Stimulated activated CD4-positive, alpha-beta T cell treated with anti-CD3 and anti-CD28 coated beads, Interleukin-15, amount 100 ng/mL, for 24 hours (primary cell): ENCODE measurements around the gene CALD1.

ENCODE experiments used
- DNase-seq: peaks from one replicate; pipeline ENCODE4 v3.0.0-alpha.2; 2020

CALD1 gene

GRCh38 chr7:134829380-134829986, 50.0 kb downstream of the CALD1 start:
- DNase-seq: no peak

GRCh38 chr7:134831862-134832261, 52.4 kb downstream of the CALD1 start:
- peak; percentile 1 for DNase-seq

DNA sequence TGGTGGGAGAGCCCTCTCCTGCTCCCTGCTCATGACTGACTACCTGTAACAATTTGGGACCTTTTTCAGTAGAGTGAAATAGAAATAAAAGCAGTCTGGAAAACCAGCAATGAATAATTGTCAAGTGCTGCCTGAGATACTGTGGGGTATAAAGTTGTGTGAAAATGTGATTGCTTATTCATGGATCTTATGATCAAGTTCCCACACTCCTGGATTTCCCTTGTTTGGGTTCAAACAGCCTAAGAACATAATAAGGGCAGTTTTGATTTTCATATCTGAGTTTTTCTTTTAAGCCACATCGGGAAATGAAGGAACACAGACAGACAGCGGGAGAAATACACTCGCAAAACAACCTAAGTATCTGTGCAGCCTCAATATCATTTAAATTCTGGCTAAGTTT, 52.9 kb downstream of the CALD1 start:
- no peak for DNase-seq

DNA sequence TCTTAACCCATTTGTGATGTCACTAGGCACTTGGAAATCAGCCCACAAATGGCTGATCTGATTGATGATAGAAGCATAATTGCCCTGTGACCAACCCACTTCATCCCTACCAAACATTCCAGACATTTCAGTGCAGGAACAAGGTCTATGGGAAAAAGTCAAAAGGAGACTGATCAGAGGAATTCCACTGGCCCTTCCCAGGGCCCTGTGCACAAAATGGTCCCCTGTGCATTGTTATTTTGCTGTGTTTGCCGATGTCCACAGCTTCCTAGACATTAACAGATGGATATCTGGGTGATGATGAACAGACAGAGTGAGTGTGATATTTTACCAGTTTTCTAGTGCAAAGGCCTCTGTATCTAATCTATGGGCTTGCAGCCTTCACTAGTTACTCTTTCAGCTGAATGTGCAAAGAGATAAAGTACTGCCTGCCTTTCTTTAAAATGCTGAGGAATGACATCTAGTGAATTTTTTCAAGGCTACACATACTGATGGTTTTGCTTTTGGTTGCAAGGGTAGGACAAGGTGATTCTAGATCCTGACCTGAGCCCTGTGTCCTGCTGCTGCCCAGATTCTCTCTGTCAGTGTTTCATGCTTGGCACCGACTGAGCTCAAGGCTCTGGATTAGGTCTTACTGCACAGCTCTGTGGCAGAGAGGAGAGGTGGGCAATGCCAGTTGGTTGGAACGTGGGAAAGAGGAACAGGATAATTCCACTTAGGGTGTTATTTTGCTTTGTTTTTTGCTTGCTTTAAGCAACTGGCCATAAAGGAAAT, 55.4 kb downstream of the CALD1 start:
- no peak for DNase-seq

GRCh38 chr7:134835463-134835823, 56.0 kb downstream of the CALD1 start:
- DNase-seq: no peak

DNA sequence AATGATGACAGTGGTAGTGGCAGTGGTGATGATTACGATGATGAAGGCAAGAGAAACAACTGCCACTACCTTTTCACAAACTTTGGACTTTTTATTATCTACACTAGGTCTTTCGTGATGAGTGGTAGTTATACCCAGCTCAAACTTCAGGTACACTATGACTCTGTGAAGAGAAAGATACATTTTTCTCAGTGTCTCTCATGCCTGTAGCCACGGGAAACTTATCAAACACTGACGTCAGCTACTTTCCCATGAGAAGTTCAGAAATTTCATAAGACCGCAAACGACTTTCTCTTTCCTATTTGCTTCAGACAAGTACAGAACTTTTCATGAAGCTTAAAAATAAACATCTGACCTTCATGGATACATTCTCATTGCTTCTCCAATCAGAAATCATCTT, 57.0 kb downstream of the CALD1 start:
- no peak for DNase-seq

GRCh38 chr7:134839298-134839697, 59.9 kb downstream of the CALD1 start:
- no peak for DNase-seq

DNA sequence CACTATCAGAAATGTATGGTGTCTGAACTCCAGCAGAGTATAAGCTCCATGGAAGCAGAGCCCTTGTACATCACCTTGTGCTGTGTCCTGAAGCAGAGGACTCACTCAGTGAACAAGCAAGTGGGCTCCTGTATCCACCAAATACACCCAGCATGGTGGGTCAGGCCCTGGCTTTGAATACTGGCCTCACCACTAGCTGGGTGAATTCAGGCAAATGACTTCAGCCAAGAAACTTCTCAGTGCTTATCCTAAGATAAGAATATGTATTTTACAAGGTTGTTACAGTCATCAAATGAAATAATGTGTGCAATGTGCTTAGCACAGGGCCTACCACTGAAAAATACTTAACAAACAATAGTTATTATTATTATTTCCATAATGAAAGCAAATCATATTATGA, 62.6 kb downstream of the CALD1 start:
- no peak for DNase-seq

GRCh38 chr7:134842886-134843430, 63.5 kb downstream of the CALD1 start:
- DNase-seq: no peak

DNA sequence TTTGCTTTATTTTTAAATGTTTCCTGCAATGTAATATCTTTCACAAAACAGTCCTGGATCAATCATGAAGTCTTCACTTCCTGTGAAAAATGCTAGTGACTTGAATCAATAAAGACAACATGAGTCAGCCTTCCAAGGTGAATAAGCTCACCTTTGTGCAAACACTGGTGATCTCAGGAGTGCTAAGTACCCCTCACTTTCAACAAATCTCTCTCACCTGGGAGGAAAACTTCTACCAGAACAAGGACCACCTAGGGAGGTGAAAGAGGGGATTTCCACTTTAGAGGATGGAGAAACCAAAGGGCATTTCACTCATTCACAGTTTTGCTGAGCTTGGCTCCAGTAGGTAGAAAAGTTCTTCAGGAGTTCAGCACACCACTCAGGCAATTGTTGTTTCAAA, 64.8 kb downstream of the CALD1 start:
- DNase-seq: no peak

GRCh38 chr7:134845461-134845860, 66.0 kb downstream of the CALD1 start:
- DNase-seq: no peak

DNA sequence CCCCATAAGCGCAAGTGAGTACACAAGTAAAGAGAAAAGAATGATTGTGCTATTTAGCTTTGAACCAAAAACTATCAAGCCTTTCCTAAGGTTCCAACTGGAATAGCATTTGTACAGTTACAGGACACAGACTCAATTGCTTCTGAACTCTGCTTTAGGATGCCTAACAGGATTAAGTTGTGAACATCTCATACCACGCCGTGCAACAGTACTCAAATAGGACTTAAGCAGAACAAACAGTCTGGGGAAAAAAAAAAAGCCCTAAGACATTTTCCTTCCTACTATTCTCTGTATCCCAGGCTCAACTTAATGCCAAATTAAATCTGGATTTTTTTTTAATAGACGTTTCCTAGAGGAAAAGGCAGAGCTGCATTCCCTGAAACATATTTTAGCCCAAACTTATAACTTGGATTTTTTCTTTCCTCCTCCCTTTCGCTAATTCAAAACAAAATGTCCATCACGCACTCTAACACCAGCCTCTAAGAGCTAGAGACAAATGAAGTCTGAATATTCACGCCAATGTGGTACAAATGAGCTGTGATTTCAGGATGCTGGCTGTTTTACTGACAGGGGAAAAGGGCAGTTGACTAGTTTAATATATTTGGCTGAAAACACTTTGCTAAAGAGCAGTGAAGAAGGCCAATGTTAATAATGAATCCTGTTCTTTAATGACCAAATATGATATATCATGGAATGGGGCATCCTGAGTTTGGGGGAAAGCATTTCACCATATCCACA, 68.6 kb downstream of the CALD1 start:
- DNase-seq: no peak

DNA sequence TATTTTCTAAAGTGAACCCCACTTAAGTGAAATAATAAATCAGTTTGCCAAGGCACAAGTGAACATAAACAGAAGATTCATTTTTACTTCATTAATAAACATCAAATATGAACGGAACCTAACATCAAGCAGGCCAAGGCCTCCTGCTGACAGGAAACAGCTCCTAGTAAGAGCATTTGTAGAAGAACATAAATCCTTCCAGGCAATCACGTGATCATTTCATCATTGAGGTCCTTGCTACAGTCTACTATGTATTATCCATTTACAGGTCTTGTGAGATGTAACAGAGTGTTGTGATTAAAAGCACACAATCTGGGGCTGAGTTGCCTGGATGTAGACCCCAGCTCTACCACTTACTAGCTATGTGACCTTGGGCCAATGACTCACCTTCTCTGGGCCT, 70.6 kb downstream of the CALD1 start:
- DNase-seq: no peak

GRCh38 chr7:134851141-134851540, 71.7 kb downstream of the CALD1 start:
- no peak for DNase-seq

- DNase-seq: no peak
These were observed 73.2 kb downstream of the CALD1 start for GRCh38 chr7:134852625-134853024.

- peak; percentile 8 for DNase-seq
These were observed 75.4 kb downstream of the CALD1 start for GRCh38 chr7:134854816-134855215.

- no peak for DNase-seq
These were observed 76.0 kb downstream of the CALD1 start for GRCh38 chr7:134855442-134855841.

- no peak for DNase-seq
These were observed 76.7 kb downstream of the CALD1 start for GRCh38 chr7:134856091-134856490.

GRCh38 chr7:134856691-134857090, 77.3 kb downstream of the CALD1 start:
- no peak for DNase-seq

DNA sequence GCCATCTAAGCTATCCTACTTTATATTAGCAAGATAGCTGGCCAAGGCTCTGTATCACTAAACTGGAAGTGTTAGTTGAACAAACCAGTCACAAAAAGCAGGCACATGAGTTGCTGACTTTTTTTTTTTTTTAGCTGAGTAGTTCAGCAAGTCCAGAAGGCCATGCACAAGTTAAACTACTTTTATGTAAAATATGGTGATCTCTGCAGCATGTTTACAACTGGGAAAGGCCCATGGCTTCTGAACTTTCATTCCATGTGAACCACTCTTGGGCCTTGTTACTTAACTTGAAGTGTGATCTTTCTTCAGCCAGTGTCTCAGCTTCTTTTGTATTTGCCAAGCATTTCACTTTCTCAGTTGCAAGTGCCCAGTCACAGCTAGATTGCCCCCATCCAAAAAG, 78.5 kb downstream of the CALD1 start:
- DNase-seq: no peak

GRCh38 chr7:134859783-134860182, 80.3 kb downstream of the CALD1 start:
- no peak for DNase-seq

- DNase-seq: peak; percentile 44
These were observed 85.8 kb downstream of the CALD1 start for GRCh38 chr7:134865001-134865845.

- no peak for DNase-seq
These were observed 87.2 kb downstream of the CALD1 start for GRCh38 chr7:134866617-134867016.
